ENCODE results near the gene RSL1D1.
A peak's percentile ranks its signal among the peaks of the same experiment; 100 is the strongest.

The RSL1D1 gene

GRCh38 chr16:11851294-11852091 lies at the start of gene RSL1D1:
Gene RSL1D1, minus strand, starts transcription at chr16:11851542. Its CDS starts 30 bp downstream, at chr16:11851512.
- DNase-seq (ENCODE audit: low read depth), result peak; percentile 83

- DNase-seq (ENCODE audit: low read depth), result no peak
Observed at GRCh38 chr16:11901091-11901490, 49.7 kb upstream of the RSL1D1 start.

- no peak for DNase-seq (ENCODE audit: low read depth)
Observed at GRCh38 chr16:11896486-11897176, 45.3 kb upstream of the RSL1D1 start.

GRCh38 chr16:11893571-11893970 lies 42.2 kb upstream of the RSL1D1 start:
- no peak for DNase-seq (ENCODE audit: low read depth)

GRCh38 chr16:11892761-11893160 lies 41.4 kb upstream of the RSL1D1 start:
- DNase-seq (ENCODE audit: low read depth), result no peak

- no peak for DNase-seq (ENCODE audit: low read depth)
Observed at GRCh38 chr16:11890231-11890965, 39.1 kb upstream of the RSL1D1 start.

- DNase-seq (ENCODE audit: low read depth), result no peak
Observed at GRCh38 chr16:11886881-11887280, 35.5 kb upstream of the RSL1D1 start.

GRCh38 chr16:11884035-11884434 lies 32.7 kb upstream of the RSL1D1 start:
- DNase-seq (ENCODE audit: low read depth), result no peak

- no peak for DNase-seq (ENCODE audit: low read depth)
Observed at GRCh38 chr16:11880007-11880406, 28.7 kb upstream of the RSL1D1 start.

- DNase-seq (ENCODE audit: low read depth), result no peak
Observed at GRCh38 chr16:11877374-11877773, 26.0 kb upstream of the RSL1D1 start.

- DNase-seq (ENCODE audit: low read depth), result no peak
Observed at GRCh38 chr16:11876306-11876705, 25.0 kb upstream of the RSL1D1 start.

- no peak for DNase-seq (ENCODE audit: low read depth)
Observed at GRCh38 chr16:11875721-11876120, 24.4 kb upstream of the RSL1D1 start.

GRCh38 chr16:11871193-11871592 lies 19.9 kb upstream of the RSL1D1 start:
- DNase-seq (ENCODE audit: low read depth), result peak; percentile 22

GRCh38 chr16:11870399-11870798 lies 19.1 kb upstream of the RSL1D1 start:
- DNase-seq (ENCODE audit: low read depth), result no peak

- no peak for DNase-seq (ENCODE audit: low read depth)
Observed at GRCh38 chr16:11869353-11870228, 18.2 kb upstream of the RSL1D1 start.

GRCh38 chr16:11868412-11868980 lies 17.2 kb upstream of the RSL1D1 start:
- DNase-seq (ENCODE audit: low read depth), result no peak

GRCh38 chr16:11862489-11862888 lies 11.1 kb upstream of the RSL1D1 start:
- no peak for DNase-seq (ENCODE audit: low read depth)

- DNase-seq (ENCODE audit: low read depth), result no peak
Observed at GRCh38 chr16:11857161-11857560, 5.8 kb upstream of the RSL1D1 start.

GRCh38 chr16:11852092-11852809 lies 909 bp upstream of the RSL1D1 start:
- no peak for DNase-seq (ENCODE audit: low read depth)

- DNase-seq (ENCODE audit: low read depth), result no peak
Observed at GRCh38 chr16:11848842-11849241, 2.5 kb downstream of the RSL1D1 start.

GRCh38 chr16:11844499-11844898 lies 6.8 kb downstream of the RSL1D1 start:
- DNase-seq (ENCODE audit: low read depth), result no peak
